PC-3 (cell line): Measurements from ENCODE around the gene USP19. TPM values are rescaled to one million over a fixed set of nuclear protein-coding genes. Genes with fewer than 3 reads are reported as not detected.

Experiments
- ATAC-seq: fragments of 200-7000 bp; cut with Tn5 transposase; 2 replicates; pipeline ENCODE4 v1.9.1; 2020; ENCODE audit warnings: mild to moderate bottlenecking, moderate library complexity
- BruUV-seq: library from RNA; stranded (reverse); fragments of 400-500 nt; replicated peaks from 2 replicates; lab custom pipeline; 2021; lab: Mats Ljungman, UMichigan
- CTCF ChIA-PET: fragments of 300-600 bp; sonication (Branson Sonifier 250); formaldehyde crosslinking; loops from one replicate; lab custom pipeline; 2022; ENCODE audit warnings: antibody characterized with exemption; lab: Charles Lee
- POLR2A ChIA-PET: fragments of 300-600 bp; sonication (Branson Sonifier 250); formaldehyde crosslinking; loops from one replicate; lab custom pipeline; 2022; ENCODE audit warnings: antibody characterized with exemption; ENCODE audit not compliant: unreplicated experiment; lab: Charles Lee
- DNase-seq: peaks from one replicate; pipeline ENCODE4 v3.0.0-alpha.2; 2015
- H2AFZ ChIP-seq: fragments of 300-600 bp; sonication (generic); 2 replicates; pipeline ENCODE4 v1.6.0; 2016; ENCODE audit warnings: antibody characterized with exemption, low read length
- H3F3A ChIP-seq: fragments of 300-600 bp; sonication (generic); one replicate; pipeline ENCODE4 v1.6.0; 2017; ENCODE audit warnings: antibody characterized with exemption, low read length, control low read depth, mild to moderate bottlenecking; ENCODE audit not compliant: unreplicated experiment
- H3K27ac ChIP-seq: fragments of 300-600 bp; sonication (generic); 2 replicates; pipeline ENCODE4 v1.5.1; 2016; ENCODE audit warnings: mild to moderate bottlenecking, low read length
- H3K27me3 ChIP-seq: fragments of 300-600 bp; sonication (generic); 2 replicates; pipeline ENCODE4 v1.6.1; 2016; ENCODE audit warnings: low read length, mixed read lengths
- H3K36me3 ChIP-seq: fragments of 300-600 bp; sonication (generic); 2 replicates; pipeline ENCODE4 v1.6.1; 2016; ENCODE audit warnings: low read depth, mixed run types, low read length, mixed read lengths
- H3K4me1 ChIP-seq: fragments of 300-600 bp; sonication (generic); 2 replicates; pipeline ENCODE4 v1.5.1; 2016; ENCODE audit warnings: low read length; ENCODE audit not compliant: insufficient read depth
- H3K4me2 ChIP-seq: fragments of 300-600 bp; sonication (generic); 2 replicates; pipeline ENCODE4 v1.6.0; 2016; ENCODE audit warnings: low read length
- H3K4me3 ChIP-seq: fragments of 300-600 bp; sonication (generic); 2 replicates; pipeline ENCODE4 v1.5.1; 2016; ENCODE audit warnings: mild to moderate bottlenecking, low read length, mixed read lengths
- H3K79me2 ChIP-seq: fragments of 300-600 bp; sonication (generic); 2 replicates; pipeline ENCODE4 v1.6.1; 2017; ENCODE audit warnings: low read length, mixed read lengths
- H3K9ac ChIP-seq: fragments of 300-600 bp; sonication (generic); 2 replicates; pipeline ENCODE4 v1.6.0; 2016; ENCODE audit warnings: mild to moderate bottlenecking, low read length
- H3K9me2 ChIP-seq: fragments of 300-600 bp; sonication (generic); replicated peaks from 2 replicates; pipeline ENCODE4 v1.6.1; 2016; ENCODE audit warnings: mixed run types, low read length, mixed read lengths
- H3K9me3 ChIP-seq: fragments of 300-600 bp; sonication (generic); 2 replicates; pipeline ENCODE4 v1.6.1; 2016; ENCODE audit warnings: low read length, mixed read lengths
- H4K20me1 ChIP-seq: fragments of 300-600 bp; sonication (generic); 2 replicates; pipeline ENCODE4 v1.6.1; 2016; ENCODE audit warnings: low read length, mixed read lengths
- CTCF ChIP-seq: fragments of 300-600 bp; sonication (generic); conservative IDR thresholded peaks from 2 replicates; pipeline ENCODE4 v1.5.1; 2017; ENCODE audit warnings: antibody characterized with exemption, low read depth, mild to moderate bottlenecking, low read length
- EZH2 ChIP-seq: fragments of 300-600 bp; sonication (generic); IDR thresholded peaks from one replicate; pipeline ENCODE4 v1.6.1; 2017; ENCODE audit warnings: antibody characterized with exemption, mild to moderate bottlenecking, low read length; ENCODE audit not compliant: unreplicated experiment
- EZH2phosphoT487 ChIP-seq: fragments of 300-600 bp; sonication (generic); IDR thresholded peaks from 2 replicates; pipeline ENCODE4 v1.6.1; 2018; ENCODE audit warnings: mild to moderate bottlenecking, antibody characterized with exemption, low read length, borderline replicate concordance
- intact Hi-C: fragments of 100-400 bp; cut with micrococcal nuclease; formaldehyde crosslinking; loops from 2 replicates; pipeline ENCODE4 v1.9.0; 2023
- total RNA-seq: library from RNA; depleted of rRNA; stranded (reverse); fragments of >200 nt; gene quantifications from 2 replicates; pipeline ENCODE4 v1.2.3, GENCODE V29; 2014

Gene USP19
- total RNA-seq, 1 experiment from 2014 or later, result 84.4 TPM

DNA sequence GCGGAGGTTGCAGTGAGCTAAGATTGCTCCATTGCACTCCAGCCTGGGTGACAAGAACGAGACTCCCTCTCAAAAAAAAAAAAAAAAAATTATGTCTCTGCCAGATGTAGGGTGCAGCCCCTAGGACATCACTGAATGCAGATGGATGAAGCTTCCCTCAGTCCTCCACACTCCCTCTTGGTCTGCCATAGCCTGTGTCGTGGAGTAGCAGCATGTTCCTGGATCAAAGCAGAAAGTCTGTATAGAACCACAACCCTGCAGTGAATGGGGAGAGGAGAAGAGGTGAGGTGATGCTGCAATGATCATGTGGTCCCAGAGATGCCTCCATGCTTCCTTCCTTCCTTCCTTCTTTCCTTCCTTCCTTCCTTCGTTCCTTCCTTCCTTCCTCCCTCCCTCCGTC, 27.5 kb upstream of the USP19 start:
- no peaks in the 10 kb centered on the region for H3K4me1 ChIP-seq
- TF ChIP-seq EZH2, result no peak
- TF ChIP-seq CTCF, result no peak
- TF ChIP-seq EZH2phosphoT487, result no peak
- intact Hi-C loops, result no loop called here
- no TSS peak for BruUV-seq
- H3K27me3 ChIP-seq, result no peaks in the 10 kb centered on the region
- DNase-seq, result no peak
- ATAC-seq, result no peak
- no peaks in the 10 kb centered on the region for H3F3A ChIP-seq
- no peaks in the 10 kb centered on the region for H3K79me2 ChIP-seq
- H3K36me3 ChIP-seq, result no peaks in the 10 kb centered on the region
- CTCF ChIA-PET, result interaction anchor here (0.6 kb wide), 1 partner anchor 550 kb away, joined by 7 read pairs; no protein-coding TSS in a partner anchor
- H3K4me3 ChIP-seq, result no peak overlapping the region
- no peaks in the 10 kb centered on the region for H3K9me3 ChIP-seq
- H3K4me2 ChIP-seq, result no peak overlapping the region
- no peaks in the 10 kb centered on the region for H3K9me2 ChIP-seq
- POLR2A ChIA-PET, result no interaction called here
- H4K20me1 ChIP-seq, result no peaks in the 10 kb centered on the region
- no peak overlapping the region for H3K9ac ChIP-seq
- H2AFZ ChIP-seq, result no peak overlapping the region
- H3K27ac ChIP-seq, result no peak overlapping the region

GRCh38 chr3:49140080-49140479, 19.5 kb upstream of the USP19 start:
- Histone ChIP-seq H3K79me2 (no peaks in the 10 kb centered on the region), H3K4me1 (no peaks in the 10 kb centered on the region), H2AFZ (no peak overlapping the region), H3K9ac (no peak overlapping the region), H3K36me3 (no peaks in the 10 kb centered on the region), H3K9me2 (no peaks in the 10 kb centered on the region), H3K9me3 (no peaks in the 10 kb centered on the region), H3K27me3 (no peaks in the 10 kb centered on the region), H3K4me3 (no peak overlapping the region), H3K4me2 (no peak overlapping the region), H4K20me1 (no peaks in the 10 kb centered on the region), H3K27ac (no peak overlapping the region), H3F3A (no peaks in the 10 kb centered on the region)
- no TSS peak for BruUV-seq
- ChIA-PET CTCF (no interaction called here), POLR2A (no interaction called here)
- no peak for ATAC-seq
- intact Hi-C loops, result no loop called here
- DNase-seq, result no peak
- TF ChIP-seq EZH2phosphoT487, result no peak
- no peak for TF ChIP-seq EZH2
- no peak for TF ChIP-seq CTCF

- ChIA-PET CTCF (no interaction called here), POLR2A (no interaction called here)
- TF ChIP-seq CTCF, result no peak
- no peak for TF ChIP-seq EZH2phosphoT487
- no peak for TF ChIP-seq EZH2
- Histone ChIP-seq H3K36me3 (no peaks in the 10 kb centered on the region), H2AFZ (no peak overlapping the region), H3F3A (no peaks in the 10 kb centered on the region), H3K9me2 (no peaks in the 10 kb centered on the region), H4K20me1 (no peaks in the 10 kb centered on the region), H3K27ac (no peak overlapping the region), H3K9me3 (no peaks in the 10 kb centered on the region), H3K79me2 (peaks cover 24% of the 10 kb centered on the region), H3K4me3 (no peak overlapping the region), H3K4me2 (no peak overlapping the region), H3K4me1 (peaks cover 12% of the 10 kb centered on the region), H3K9ac (no peak overlapping the region), H3K27me3 (no peaks in the 10 kb centered on the region)
- ATAC-seq, result no peak
- no TSS peak for BruUV-seq
- no peak for DNase-seq
- intact Hi-C loops, result no loop called here
Observed at GRCh38 chr3:49135499-49135898, 14.9 kb upstream of the USP19 start.
